GM18870 (cell line): ENCODE data around the gene PAFAH1B1.

Experiments used
- ATAC-seq: cut with Tn5 transposase; IDR thresholded peaks from one replicate; pipeline ENCODE4 v1.9.1; 2021; ENCODE audit warnings: moderate library complexity; ENCODE audit not compliant: unreplicated experiment

The PAFAH1B1 gene

DNA sequence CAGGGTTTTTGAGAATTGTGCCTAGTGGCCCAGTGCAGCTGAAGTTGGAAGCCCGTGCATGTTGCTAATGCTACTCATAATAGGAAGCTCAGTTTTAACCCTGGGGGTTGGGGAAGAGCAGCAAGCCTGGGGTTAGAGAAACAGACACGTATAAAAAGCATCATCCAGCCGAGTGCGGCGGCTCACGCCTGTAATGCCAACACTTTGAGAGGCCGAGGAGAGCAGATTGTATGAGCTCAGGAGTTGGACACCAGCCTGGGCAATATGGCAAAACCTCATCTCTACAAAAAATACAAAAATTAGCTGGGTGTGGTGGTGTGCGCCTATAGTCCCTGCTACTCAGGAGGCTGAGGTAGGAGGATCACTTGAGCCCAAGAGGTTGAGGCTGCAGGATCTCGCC lies 120.4 kb downstream of the PAFAH1B1 start:
- no peak for ATAC-seq

DNA sequence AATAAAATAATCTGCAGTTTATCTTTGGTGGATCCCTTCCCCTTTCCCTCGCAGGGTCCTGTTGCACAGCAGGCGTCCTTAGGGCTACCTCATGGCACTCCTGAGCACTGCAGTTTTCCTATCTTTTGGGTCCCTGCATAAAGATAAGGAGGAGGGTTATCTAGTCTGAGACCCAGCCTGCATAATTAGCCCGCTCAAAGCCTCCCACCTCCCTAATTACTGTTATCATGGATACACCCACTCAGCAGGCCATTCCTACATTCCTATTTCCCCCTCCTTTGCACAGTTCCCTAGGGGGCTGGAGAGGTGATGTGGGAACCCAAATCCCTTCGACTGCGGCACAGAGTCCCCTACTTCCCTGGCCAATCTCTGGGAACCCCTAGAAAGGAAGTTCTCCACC lies 123.2 kb downstream of the PAFAH1B1 start:
- no peak for ATAC-seq

DNA sequence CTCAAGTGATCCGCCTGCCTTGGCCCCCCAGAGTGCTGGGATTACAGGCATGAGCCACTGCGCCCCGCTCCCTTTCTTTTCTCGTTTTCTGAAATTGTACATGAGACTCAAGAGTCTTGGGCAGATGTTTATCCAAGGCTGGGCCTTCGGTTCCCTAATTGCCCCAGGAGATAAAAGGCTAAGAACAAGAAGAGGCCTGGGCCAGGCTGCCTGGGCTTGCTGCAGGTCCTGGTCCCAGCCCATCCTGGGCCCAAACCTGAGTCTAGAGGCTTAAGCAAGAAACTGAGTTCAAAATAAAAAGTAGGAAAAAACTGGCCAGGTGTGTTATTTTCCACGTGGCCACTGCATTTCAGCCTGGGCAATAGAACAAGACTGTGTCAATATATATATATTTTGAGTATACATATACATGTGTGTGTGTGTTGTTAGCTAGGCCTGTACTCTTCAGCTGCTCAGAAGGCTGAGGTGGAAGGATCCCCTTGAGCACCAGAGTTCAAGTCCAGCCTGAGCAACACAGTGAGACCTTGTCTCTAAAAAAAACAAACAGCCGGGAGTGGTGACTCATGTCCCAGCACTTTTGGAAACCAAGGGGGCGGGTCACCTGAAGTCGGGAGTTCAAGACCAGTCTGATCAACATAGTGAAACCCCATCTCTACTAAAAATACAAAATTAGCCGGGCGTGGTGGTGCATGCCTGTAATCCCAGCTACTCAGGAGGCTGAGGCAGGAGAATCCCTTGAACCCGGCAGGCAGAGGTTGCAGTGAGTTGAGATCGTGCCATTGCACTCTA lies 124.9 kb downstream of the PAFAH1B1 start:
- ATAC-seq = no peak

DNA sequence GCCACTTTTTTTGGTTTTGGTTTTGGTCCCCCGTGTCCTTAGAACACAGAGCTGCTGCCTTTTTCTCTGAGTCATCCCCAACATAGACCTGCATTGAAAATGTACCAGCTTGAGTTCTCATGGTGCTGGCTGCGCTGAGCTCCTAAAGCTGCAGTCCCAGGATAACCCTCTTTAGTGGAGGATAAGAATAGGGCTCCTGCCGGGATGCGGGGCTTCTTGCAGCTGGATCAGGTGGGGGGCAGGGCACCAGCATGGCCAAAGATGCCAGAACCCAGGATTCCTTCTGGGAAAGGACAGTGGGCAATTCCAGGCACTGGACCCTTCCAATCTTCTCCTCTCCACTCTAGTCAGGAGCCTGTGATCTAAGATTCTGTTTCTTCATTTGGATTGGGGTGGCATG lies 126.4 kb downstream of the PAFAH1B1 start:
- no peak for ATAC-seq

DNA sequence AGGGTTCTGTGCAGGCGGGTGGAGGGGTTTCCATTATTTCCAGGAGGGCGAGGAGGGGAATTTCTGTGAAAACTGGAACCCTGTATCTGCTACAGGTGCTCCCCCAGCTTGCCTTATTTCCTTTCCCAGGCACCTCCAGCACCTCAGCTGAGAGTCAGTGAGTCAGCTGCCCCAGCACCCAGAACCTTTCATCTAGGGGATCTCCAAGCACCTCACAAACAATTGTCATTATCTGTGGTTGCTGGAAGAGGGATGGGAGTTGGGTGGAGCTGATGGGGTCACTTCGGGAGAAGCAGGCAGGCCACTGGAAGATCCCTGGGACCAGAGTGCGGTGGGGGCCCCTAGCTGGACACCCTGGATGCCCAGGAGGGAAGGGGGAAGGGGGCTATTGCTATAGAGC lies 128.1 kb downstream of the PAFAH1B1 start:
- no peak for ATAC-seq

DNA sequence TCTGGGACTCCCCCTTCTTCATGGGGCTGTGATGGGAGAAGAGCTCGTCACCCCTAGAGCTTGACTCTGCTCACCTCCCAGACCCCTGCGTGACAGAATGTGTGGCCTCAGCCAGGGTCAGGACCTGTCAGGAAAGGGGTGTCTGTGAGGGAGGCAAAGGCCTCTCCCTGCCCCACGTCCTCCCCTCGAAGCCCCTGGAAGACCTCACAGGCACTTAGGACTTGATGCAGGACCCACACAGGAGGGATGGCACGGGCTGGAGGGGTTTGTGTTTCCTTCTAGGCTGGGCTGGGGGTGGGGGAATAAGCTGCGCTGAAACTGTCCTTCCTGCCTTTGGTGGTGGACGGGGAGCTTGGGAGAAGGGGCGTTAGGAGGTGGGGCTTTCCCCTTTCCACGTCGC lies 129.2 kb downstream of the PAFAH1B1 start:
- ATAC-seq = no peak

DNA sequence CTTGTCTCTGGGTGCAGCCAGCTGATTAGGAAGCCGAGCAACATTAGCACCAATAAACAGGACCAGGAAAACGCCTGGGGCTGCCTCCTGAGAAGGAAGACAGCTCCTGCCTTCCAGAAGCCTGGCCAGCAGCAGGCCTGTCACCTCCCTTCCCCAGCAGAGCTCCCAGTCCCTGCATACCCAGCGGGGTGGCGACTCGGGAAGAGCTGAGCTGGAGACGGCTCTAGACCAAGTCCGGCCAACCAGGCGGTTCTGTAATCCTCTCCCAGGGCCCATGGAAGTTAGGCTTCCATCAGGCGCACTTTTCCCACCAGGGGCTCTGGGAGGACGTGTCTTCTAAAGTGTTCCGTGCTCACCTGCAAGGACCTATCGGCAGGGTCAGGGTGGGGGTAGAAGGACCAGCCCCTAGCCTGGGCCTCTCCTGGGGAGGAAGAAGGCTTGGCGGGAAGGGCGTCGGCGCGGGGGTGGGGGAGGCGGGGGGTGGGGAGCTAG lies 130.1 kb downstream of the PAFAH1B1 start:
- no peak for ATAC-seq

DNA sequence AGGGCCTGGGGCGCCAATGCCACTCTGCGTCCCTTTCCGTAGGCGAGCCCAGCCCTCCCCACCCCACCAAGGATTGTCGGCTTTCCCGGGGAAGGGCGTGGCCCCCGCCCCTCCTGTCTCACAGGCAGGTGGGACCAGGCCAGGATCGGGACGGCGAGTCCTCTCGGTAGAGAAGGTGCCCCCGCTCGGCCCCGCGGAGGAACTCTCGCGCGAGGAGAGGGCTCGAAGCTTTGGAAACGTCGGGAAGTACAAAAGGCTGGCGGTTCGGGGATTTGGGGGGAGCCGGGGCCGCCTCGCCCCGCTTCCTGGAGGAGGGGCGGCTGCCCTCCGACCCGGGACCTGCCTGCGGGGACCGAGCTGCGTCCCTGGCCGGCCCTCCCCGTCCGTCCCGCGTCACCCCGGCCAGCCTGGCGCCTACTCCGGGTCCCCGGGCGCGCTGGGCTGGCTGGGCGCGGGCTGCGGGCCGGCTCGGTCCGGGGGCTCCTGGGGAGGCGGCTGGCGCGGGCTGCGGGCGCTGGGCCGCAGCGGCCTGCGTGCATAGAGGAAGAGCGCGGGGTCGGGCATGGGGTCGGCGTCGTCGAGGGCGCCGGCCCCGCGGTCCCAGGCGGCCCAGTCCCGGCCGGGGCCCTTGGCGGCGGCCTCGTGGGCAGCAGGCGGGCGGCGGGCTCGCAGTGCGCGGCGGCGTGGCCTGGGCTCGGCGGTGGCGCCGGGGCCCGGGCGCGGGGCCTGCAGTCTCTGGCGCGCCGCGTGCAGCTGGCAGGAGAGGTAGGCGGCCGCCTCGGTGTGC lies 130.7 kb downstream of the PAFAH1B1 start:
- ATAC-seq = no peak

DNA sequence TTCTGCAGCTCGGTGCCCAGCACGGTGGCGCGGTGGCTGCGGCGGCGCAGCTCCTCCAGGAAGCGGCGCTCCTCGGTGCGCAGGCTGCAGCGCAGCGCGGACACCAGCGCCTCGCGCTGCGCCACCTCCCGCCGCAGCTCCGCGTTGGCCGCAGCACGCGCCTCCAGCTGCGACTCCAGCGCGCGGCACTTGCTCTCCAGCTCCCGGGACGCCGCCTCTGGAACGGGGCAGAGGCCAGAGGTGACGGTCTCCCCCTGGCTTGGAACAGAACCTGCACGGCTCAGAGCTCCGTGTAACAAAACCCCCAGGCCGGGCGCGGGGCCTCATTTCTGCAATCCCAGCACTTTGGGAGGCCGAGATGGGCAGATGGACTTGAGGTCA lies 131.3 kb downstream of the PAFAH1B1 start:
- no peak for ATAC-seq

DNA sequence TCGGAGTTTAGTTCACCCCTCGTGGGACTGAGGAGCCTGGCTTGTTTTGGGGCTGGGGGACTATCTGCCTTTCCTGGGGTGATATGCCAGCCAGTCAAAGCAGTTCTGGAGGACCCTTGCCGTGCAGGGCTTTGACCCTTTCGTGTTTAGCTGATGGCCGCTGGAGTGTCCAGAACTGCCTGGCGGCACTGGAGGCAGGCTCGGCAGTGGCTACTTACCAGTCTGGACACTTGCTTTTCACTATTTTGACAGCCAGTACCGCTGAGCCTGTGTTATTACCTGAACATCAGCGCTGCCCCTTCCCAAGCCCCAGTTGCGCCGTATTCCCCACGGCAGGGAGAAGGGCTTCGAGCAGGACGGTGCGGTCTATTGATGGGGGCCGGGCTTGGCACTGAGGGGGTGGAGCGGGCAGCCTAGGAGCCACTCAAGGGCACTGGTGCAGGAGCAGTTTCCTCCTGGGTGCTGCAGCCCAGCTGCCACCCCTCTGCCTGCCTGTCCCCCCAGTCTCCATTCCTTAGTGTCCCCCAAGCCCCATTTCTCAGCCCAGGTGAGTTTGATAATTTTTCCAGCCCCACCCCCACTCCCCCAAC lies 137.4 kb downstream of the PAFAH1B1 start:
- ATAC-seq = no peak

DNA sequence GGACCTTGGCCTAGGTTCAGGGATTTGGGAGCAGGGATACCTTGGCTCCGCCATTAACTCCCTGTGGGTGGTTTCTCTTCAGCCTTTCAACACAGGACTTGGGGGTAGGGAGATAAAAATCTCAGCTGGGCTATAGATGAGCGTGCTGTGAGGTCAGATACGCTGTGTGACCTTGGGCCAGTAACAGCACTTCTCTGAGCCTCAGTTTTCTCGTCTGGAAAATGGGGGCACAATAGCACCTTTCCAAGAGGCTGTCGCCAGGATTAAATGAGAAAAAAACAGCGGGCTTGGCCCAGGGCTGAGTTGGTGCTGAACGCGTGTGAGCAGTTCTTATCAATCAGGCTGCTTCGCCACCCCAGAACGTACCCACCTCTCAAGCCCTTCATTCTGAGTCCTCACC lies 138.4 kb downstream of the PAFAH1B1 start:
- no peak for ATAC-seq

DNA sequence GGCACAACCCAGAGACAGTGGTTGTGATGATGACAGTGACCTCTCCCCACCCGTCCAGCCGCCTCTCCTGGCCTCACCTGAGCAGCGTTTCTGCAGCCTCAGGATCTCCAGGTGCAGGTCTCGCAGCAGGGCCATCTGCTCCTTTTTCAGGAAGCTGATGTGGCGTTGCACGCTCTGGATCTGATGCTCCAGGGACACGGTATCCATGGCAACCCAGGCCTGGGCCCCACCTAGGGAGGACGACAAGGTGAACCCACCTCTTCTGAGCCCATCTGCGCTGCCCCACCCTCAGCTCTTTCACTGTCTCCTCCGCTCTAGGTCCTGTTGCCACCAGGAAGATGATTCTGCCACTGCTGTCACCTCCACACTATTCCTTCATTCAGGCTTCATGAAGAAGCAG lies 141.5 kb downstream of the PAFAH1B1 start:
- no peak for ATAC-seq
